SK-N-SH (cell line): ENCODE measurements around the gene ATCAY. TPM values are rescaled to one million over a fixed set of nuclear protein-coding genes. Genes with fewer than 3 reads are reported as not detected.

ENCODE experiments used
- CTCF ChIA-PET: fragments of 300-600, 350-600 bp; formaldehyde crosslinking; extraction: SDS; loops from one replicate; lab custom pipeline; 2021; lab: Yijun Ruan, JAX
- POLR2A ChIA-PET: fragments of 350-600 bp; sonication (Branson Sonifier 250); formaldehyde crosslinking; extraction: SDS; loops from one replicate; lab custom pipeline; 2020; ENCODE audit warnings: antibody characterized with exemption, inconsistent platforms; lab: Yijun Ruan, JAX
- DNase-seq: peaks from one replicate; pipeline ENCODE4 v3.0.0; 2012
- H2AFZ ChIP-seq: fragments of 200-600 bp; sonication (generic); 2 replicates; pipeline ENCODE4 v1.8.1; 2016; ENCODE audit warnings: antibody characterized with exemption, mild to moderate bottlenecking, low read depth
- H3F3A ChIP-seq: fragments of 200-600 bp; sonication (generic); replicated peaks from 2 replicates; pipeline ENCODE3; 2016; ENCODE audit warnings: antibody characterized with exemption, mild to moderate bottlenecking; ENCODE audit not compliant: insufficient read depth
- H3K27ac ChIP-seq, 2 experiments: fragments of 200-500 bp in 1 of 2; fragments of 200-600 bp in 1 of 2; sonication (Bioruptor generic) in 1 of 2; sonication (generic), shearing (Covaris generic) in 1 of 2; 2 replicates each; pipeline versions ENCODE4 v1.5.1 to v1.6.1; 2014 to 2016; ENCODE audit warnings: low read depth in 2 of 2, inconsistent platforms in 1 of 2, low read length in 1 of 2, mild to moderate bottlenecking in 1 of 2, mixed read lengths in 1 of 2
- H3K27me3 ChIP-seq: fragments of 200-600 bp; sonication (generic), shearing (Covaris generic); 2 replicates; pipeline ENCODE4 v1.6.1; 2016; ENCODE audit warnings: mixed run types; ENCODE audit not compliant: insufficient read depth
- H3K36me3 ChIP-seq, 2 experiments: fragments of 200-500 bp in 1 of 2; fragments of 200-600 bp in 1 of 2; sonication (Bioruptor generic) in 1 of 2; sonication (generic) in 1 of 2; replicated peaks in 1 of 2; 2 replicates each; pipeline versions ENCODE3 to v1.5.1; 2014 to 2016; ENCODE audit warnings: low read length in 1 of 2, mild to moderate bottlenecking in 1 of 2; ENCODE audit not compliant: insufficient read depth in 2 of 2, control insufficient read depth in 1 of 2
- H3K4me1 ChIP-seq, 2 experiments: fragments of 200-500 bp in 1 of 2; fragments of 200-600 bp in 1 of 2; sonication (Bioruptor generic) in 1 of 2; sonication (generic), shearing (Covaris generic) in 1 of 2; 2 replicates each; pipeline versions ENCODE4 v1.5.1 to v1.6.1; 2014 to 2016; ENCODE audit warnings: low read depth in 1 of 2, low read length in 1 of 2, mixed run types in 1 of 2; ENCODE audit not compliant: insufficient read depth in 2 of 2, control insufficient read depth in 1 of 2
- H3K4me2 ChIP-seq: fragments of 200-600 bp; sonication (generic), shearing (Covaris generic); 2 replicates; pipeline ENCODE4 v1.6.1; 2017; ENCODE audit warnings: mixed run types
- H3K4me3 ChIP-seq, 2 experiments: fragments of 200-500 bp in 1 of 2; fragments of 200-600 bp in 1 of 2; sonication (Bioruptor generic) in 1 of 2; sonication (generic), shearing (Covaris generic) in 1 of 2; 2 replicates each; pipeline versions ENCODE4 v1.5.1 to v1.8.1; 2014 to 2016; ENCODE audit warnings: low read depth in 2 of 2, inconsistent platforms in 1 of 2, low read length in 1 of 2, mild to moderate bottlenecking in 1 of 2, mixed read lengths in 1 of 2, moderate library complexity in 1 of 2
- H3K79me2 ChIP-seq: fragments of 200-600 bp; sonication (generic); 2 replicates; pipeline ENCODE4 v1.8.1; 2017; ENCODE audit warnings: mild to moderate bottlenecking; ENCODE audit not compliant: insufficient read depth
- H3K9ac ChIP-seq: fragments of 200-600 bp; sonication (generic); 2 replicates; pipeline ENCODE4 v1.6.1; 2017; ENCODE audit warnings: mixed run types
- H3K9me2 ChIP-seq: fragments of 200-600 bp; sonication (generic); 2 replicates; pipeline ENCODE4 v1.6.1; 2017; ENCODE audit warnings: mixed run types
- H3K9me3 ChIP-seq: fragments of 200-600 bp; sonication (generic); 2 replicates; pipeline ENCODE4 v1.6.1; 2017; ENCODE audit warnings: mixed run types, mild to moderate bottlenecking, moderate library complexity
- H4K20me1 ChIP-seq: fragments of 200-600 bp; sonication (generic); 2 replicates; pipeline ENCODE4 v1.6.1; 2017; ENCODE audit warnings: mild to moderate bottlenecking, mixed run types; ENCODE audit not compliant: insufficient read depth
- CHD2 ChIP-seq: fragments of 150-350 bp; IDR thresholded peaks from 2 replicates; pipeline ENCODE4 v1.6.1; 2018; ENCODE audit warnings: low read length; ENCODE audit not compliant: partially characterized antibody
- EP300 ChIP-seq, 2 experiments: IDR thresholded peaks; 2 replicates each; pipeline versions ENCODE4 v1.4.0 to v1.6.1; 2012; ENCODE audit warnings: borderline replicate concordance in 1 of 2, low read depth in 1 of 2, low read length in 1 of 2
- EZH2phosphoT487 ChIP-seq: fragments of 200-600 bp; sonication (generic); IDR thresholded peaks from 2 replicates; pipeline ENCODE4 v1.6.1; 2017; ENCODE audit warnings: low read depth, mixed run types, mild to moderate bottlenecking, antibody characterized with exemption, moderate library complexity, borderline replicate concordance
- FOXJ3 ChIP-seq: sonication (generic); formaldehyde crosslinking; IDR thresholded peaks from 2 replicates; pipeline ENCODE4 v1.5.1; 2020; ENCODE audit warnings: mild to moderate bottlenecking, missing genetic modification reagents
- GABPA ChIP-seq: IDR thresholded peaks from 2 replicates; pipeline ENCODE4 v1.4.0; 2012; ENCODE audit warnings: low read depth, mild to moderate bottlenecking
- GATA2 ChIP-seq: sonication (generic); formaldehyde crosslinking; IDR thresholded peaks from 2 replicates; pipeline ENCODE4 v1.5.0; 2020; ENCODE audit warnings: mild to moderate bottlenecking, missing genetic modification reagents
- JUND ChIP-seq: IDR thresholded peaks from 2 replicates; pipeline ENCODE4 v1.4.0; 2012
- MEF2A ChIP-seq: IDR thresholded peaks from 2 replicates; pipeline ENCODE4 v1.4.0; 2012; ENCODE audit warnings: low read depth, borderline replicate concordance
- NRF1 ChIP-seq: IDR thresholded peaks from 2 replicates; pipeline ENCODE4 v1.6.1; 2012; ENCODE audit warnings: low read depth, mild to moderate bottlenecking, low read length
- POLR2AphosphoS5 ChIP-seq: IDR thresholded peaks from 2 replicates; pipeline ENCODE4 v1.6.1; 2012; ENCODE audit warnings: low read depth, low read length
- RAD21 ChIP-seq: IDR thresholded peaks from 2 replicates; pipeline ENCODE4 v1.6.1; 2012; ENCODE audit warnings: mild to moderate bottlenecking, low read length
- RFX5 ChIP-seq: IDR thresholded peaks from 2 replicates; pipeline ENCODE4 v1.6.1; 2012; ENCODE audit warnings: mild to moderate bottlenecking, improper control_type of control experiment, low read length
- SIN3A ChIP-seq: IDR thresholded peaks from 2 replicates; pipeline ENCODE4 v1.6.1; 2012; ENCODE audit warnings: low read depth, mild to moderate bottlenecking, low read length, moderate library complexity, borderline replicate concordance
- SMC3 ChIP-seq: IDR thresholded peaks from 2 replicates; pipeline ENCODE4 v1.6.1; 2012; ENCODE audit warnings: low read depth, low read length, improper control_type of control experiment
- TAF1 ChIP-seq: IDR thresholded peaks from 2 replicates; pipeline ENCODE4 v1.6.1; 2012; ENCODE audit warnings: low read depth, mild to moderate bottlenecking, low read length, moderate library complexity, borderline replicate concordance
- TCF12 ChIP-seq: IDR thresholded peaks from 2 replicates; pipeline ENCODE4 v1.4.0; 2012
- TEAD4 ChIP-seq: IDR thresholded peaks from 2 replicates; pipeline ENCODE4 v1.4.0; 2012; ENCODE audit warnings: mild to moderate bottlenecking, borderline replicate concordance; ENCODE audit not compliant: insufficient read depth
- WGBS: methylation state at CpG from one replicate; pipeline ENCODE4 v1.1.6; 2017; ENCODE audit warnings: low lambda C conversion rate; 5-methylcytosine and 5-hydroxymethylcytosine counted together
- polyA plus RNA-seq, 3 experiments: library from polyadenylated mRNA; depleted of rRNA; stranded (reverse); fragments of >200 nt; gene quantifications; 2 replicates each; pipeline ENCODE4 v1.2.3, GENCODE V29; 2012
- TF ChIP-seq, protein P1 (sequence below): fragments of 200-600 bp; sonication (generic); IDR thresholded peaks from 2 replicates; pipeline ENCODE4 v1.6.1; 2017; ENCODE audit warnings: antibody characterized with exemption, mild to moderate bottlenecking, moderate library complexity
- TF ChIP-seq, protein P2 (sequence below): IDR thresholded peaks from 2 replicates; pipeline ENCODE4 v1.4.0; 2012; ENCODE audit warnings: low read depth, borderline replicate concordance
- TF ChIP-seq, protein P3 (sequence below): IDR thresholded peaks from 2 replicates; pipeline ENCODE4 v1.6.1; 2012; ENCODE audit warnings: mild to moderate bottlenecking, low read depth, low read length, moderate library complexity

The ATCAY gene
- polyA plus RNA-seq, 1 of the 3 experiments (the other 2 are of a cell fraction): 0.84 TPM

DNA sequence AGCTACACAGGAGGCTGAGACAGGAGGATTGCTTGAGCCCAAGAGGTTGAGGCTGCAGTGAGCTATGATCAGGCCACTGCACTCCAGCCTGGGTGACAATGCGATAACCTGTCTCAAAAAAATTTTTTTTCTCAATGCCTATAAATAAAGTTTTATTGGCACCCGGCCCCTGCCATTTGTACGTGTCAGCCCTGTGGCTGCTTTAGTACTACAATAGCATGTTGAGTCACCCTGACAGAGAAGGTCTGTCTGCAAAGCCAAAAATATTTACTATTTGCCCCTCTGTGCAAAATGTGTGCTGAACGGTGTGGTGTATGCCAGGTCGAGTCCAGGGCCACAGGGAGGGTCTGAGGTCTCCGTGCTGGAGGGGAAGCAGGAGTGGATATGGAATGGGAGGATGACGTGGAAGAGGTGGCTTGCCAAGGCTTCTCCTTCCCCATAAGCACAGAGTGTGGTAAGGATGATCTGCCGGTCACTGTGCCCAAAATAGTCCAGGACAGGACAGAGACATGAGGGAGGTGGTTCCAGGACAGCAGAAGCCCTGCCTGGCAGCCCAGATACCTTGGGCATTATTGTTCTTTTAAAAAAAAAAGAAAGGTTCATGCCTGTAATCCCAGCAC, 62.4 kb downstream of the ATCAY start:
- H3K27me3 ChIP-seq: no peaks in the 10 kb centered on the region
- no peaks in the 10 kb centered on the region for H3K79me2 ChIP-seq
- H3K4me2 ChIP-seq: no peak overlapping the region
- no peak for TF ChIP-seq EP300 (IDR thresholded peaks at IDR 0.05; ENCODE audit: borderline replicate concordance in 1 of 2, low read depth in 1 of 2, low read length in 1 of 2)
- no peak for TF ChIP-seq GABPA
- no peak for TF ChIP-seq POLR2AphosphoS5
- TF ChIP-seq MEF2A: no peak
- no peaks in the 10 kb centered on the region for H3K36me3 ChIP-seq
- no peaks in the 10 kb centered on the region for H3K9me2 ChIP-seq
- ChIA-PET POLR2A (no interaction called here), CTCF (no interaction called here)
- H2AFZ ChIP-seq: no peak overlapping the region
- no peak overlapping the region for H3K9ac ChIP-seq
- DNase-seq: no peak
- no peaks in the 10 kb centered on the region for H4K20me1 ChIP-seq
- no peaks in the 10 kb centered on the region for H3K9me3 ChIP-seq
- H3K4me3 ChIP-seq: no peak overlapping the region
- H3K27ac ChIP-seq: no peak overlapping the region
- H3F3A ChIP-seq: no peaks in the 10 kb centered on the region
- 70% methylated on average over 8 of the region's 8 CpGs for WGBS
- no peaks in the 10 kb centered on the region for H3K4me1 ChIP-seq

DNA sequence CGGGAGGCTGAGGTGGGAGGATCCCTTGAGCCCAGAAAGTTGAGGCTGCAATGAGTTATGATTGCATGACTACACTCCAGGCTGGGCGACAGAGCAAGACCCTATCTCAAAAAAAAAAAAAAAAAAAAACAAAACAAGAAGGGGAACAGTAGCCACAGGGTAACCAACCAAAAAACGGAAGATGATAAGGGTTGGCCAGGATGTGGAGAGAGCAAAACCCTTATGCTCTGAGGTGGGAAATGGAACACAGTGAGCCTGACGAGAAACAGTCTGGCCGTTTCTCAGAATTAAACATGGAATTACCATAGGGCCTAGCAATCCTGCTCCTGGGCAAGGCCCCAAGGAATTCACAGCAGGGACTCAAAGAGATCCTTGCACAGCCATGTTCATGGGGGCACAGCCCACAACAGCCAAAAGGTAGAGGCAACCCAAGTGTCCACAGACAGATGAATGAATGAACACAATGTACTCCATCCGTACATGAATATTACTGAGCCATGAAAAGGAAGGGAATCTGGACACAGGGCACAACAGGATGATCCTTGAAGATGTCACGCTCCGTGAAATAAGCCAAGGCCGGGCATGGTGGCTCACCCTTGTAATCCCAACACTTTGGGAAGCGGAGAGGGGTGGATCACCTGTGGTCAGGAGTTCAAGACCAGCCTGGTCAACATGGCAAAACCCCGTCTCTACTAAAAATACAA, 63.7 kb downstream of the ATCAY start:
- Histone ChIP-seq H3K4me2 (no peak overlapping the region), H3K27me3 (no peaks in the 10 kb centered on the region), H3K9ac (no peak overlapping the region), H3F3A (no peaks in the 10 kb centered on the region), H4K20me1 (no peaks in the 10 kb centered on the region), H3K4me3 (no peak overlapping the region), H2AFZ (no peak overlapping the region), H3K9me3 (no peaks in the 10 kb centered on the region), H3K27ac (no peak overlapping the region), H3K4me1 (no peaks in the 10 kb centered on the region), H3K36me3 (no peaks in the 10 kb centered on the region), H3K79me2 (no peaks in the 10 kb centered on the region), H3K9me2 (no peaks in the 10 kb centered on the region)
- no peak for DNase-seq
- TF ChIP-seq NRF1 (no peak), RAD21 (no peak), GABPA (no peak), SMC3 (no peak), SIN3A (no peak), TCF12 (no peak), JUND (no peak), MEF2A (no peak), EP300 (IDR thresholded peaks at IDR 0.05; ENCODE audit: borderline replicate concordance in 1 of 2, low read depth in 1 of 2, low read length in 1 of 2) (no peak), RFX5 (no peak), CHD2 (no peak), FOXJ3 (CRISPR knock-in tag) (no peak), POLR2AphosphoS5 (no peak), TAF1 (no peak), EZH2phosphoT487 (no peak), TEAD4 (no peak), GATA2 (CRISPR knock-in tag) (no peak)
- TF ChIP-seq, protein P1, sequence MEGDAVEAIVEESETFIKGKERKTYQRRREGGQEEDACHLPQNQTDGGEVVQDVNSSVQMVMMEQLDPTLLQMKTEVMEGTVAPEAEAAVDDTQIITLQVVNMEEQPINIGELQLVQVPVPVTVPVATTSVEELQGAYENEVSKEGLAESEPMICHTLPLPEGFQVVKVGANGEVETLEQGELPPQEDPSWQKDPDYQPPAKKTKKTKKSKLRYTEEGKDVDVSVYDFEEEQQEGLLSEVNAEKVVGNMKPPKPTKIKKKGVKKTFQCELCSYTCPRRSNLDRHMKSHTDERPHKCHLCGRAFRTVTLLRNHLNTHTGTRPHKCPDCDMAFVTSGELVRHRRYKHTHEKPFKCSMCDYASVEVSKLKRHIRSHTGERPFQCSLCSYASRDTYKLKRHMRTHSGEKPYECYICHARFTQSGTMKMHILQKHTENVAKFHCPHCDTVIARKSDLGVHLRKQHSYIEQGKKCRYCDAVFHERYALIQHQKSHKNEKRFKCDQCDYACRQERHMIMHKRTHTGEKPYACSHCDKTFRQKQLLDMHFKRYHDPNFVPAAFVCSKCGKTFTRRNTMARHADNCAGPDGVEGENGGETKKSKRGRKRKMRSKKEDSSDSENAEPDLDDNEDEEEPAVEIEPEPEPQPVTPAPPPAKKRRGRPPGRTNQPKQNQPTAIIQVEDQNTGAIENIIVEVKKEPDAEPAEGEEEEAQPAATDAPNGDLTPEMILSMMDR: no peak
- TF ChIP-seq, protein P2, sequence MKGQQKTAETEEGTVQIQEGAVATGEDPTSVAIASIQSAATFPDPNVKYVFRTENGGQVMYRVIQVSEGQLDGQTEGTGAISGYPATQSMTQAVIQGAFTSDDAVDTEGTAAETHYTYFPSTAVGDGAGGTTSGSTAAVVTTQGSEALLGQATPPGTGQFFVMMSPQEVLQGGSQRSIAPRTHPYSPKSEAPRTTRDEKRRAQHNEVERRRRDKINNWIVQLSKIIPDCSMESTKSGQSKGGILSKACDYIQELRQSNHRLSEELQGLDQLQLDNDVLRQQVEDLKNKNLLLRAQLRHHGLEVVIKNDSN: no peak
- TF ChIP-seq, protein P3, sequence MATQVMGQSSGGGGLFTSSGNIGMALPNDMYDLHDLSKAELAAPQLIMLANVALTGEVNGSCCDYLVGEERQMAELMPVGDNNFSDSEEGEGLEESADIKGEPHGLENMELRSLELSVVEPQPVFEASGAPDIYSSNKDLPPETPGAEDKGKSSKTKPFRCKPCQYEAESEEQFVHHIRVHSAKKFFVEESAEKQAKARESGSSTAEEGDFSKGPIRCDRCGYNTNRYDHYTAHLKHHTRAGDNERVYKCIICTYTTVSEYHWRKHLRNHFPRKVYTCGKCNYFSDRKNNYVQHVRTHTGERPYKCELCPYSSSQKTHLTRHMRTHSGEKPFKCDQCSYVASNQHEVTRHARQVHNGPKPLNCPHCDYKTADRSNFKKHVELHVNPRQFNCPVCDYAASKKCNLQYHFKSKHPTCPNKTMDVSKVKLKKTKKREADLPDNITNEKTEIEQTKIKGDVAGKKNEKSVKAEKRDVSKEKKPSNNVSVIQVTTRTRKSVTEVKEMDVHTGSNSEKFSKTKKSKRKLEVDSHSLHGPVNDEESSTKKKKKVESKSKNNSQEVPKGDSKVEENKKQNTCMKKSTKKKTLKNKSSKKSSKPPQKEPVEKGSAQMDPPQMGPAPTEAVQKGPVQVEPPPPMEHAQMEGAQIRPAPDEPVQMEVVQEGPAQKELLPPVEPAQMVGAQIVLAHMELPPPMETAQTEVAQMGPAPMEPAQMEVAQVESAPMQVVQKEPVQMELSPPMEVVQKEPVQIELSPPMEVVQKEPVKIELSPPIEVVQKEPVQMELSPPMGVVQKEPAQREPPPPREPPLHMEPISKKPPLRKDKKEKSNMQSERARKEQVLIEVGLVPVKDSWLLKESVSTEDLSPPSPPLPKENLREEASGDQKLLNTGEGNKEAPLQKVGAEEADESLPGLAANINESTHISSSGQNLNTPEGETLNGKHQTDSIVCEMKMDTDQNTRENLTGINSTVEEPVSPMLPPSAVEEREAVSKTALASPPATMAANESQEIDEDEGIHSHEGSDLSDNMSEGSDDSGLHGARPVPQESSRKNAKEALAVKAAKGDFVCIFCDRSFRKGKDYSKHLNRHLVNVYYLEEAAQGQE: no peak
- ChIA-PET POLR2A (no interaction called here), CTCF (interaction anchor here (0.7 kb wide), 1 partner anchor 277 kb away, joined by 3 read pairs; no protein-coding TSS in a partner anchor)
- 69% methylated on average over 11 of the region's 11 CpGs for WGBS
